Measurements from ENCODE around the gene NPBWR2. TPM values are rescaled to one million over a fixed set of nuclear protein-coding genes. Genes with fewer than 3 reads are reported as not detected.

The NPBWR2 gene
- total and polyA plus RNA-seq, 2 donors = 0.02 TPM; not detected in 1

DNA sequence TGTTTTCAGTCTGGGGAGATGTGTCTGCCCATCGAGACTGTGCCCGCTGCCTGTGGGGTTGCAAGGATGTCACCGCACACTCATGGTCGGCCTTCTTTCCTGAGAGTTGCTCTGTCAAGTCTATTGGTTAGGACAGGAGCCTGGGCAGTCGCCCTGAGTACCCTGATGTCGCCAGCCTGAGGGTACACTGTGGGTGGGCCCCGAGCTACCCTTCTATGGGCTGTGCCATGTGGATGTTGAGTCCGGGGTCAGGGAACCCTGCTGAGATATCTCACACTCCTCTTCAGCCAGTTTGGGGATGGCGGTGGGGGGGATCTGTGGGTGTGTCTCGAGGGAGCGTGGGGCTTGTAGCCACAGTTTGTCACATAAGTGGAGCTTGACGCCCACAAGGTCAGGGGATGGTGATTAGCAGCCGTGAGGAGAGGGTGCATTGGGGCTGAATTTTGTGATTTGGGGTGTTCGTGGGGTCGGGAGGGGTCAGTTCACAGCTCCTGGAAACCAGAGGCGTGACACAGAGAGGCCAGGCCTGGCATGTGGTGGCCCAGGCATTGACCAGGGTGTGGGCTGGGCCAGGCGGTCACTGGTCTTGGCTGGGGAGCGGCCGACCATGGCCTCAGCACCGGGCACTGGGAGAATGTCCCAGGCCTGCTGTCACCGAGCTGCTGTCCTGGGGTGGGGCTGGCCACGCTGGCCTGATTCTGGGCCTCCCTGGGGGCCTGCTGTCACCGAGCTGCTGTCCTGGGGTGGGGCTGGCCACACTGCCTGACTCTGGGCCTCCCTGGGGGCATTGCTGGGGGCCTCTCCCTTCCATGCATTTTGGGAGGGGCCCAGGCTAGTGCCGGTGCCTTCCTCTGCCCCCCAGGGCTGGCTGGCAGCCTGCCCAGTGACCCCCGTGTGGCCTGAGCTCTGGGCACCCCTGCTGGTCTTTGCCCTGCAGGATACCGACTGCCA lies 1.6 kb upstream of the NPBWR2 start:
- peaks cover 0 to 15% of the 10 kb centered on the region in 2 donors for H3K27me3 ChIP-seq (ENCODE audit: control insufficient read depth in 2 of 2, insufficient read depth in 1 of 2, low read length in 1 of 2)
- H3K9me3 ChIP-seq (ENCODE audit: control insufficient read depth in 2 of 2, insufficient read depth in 1 of 2, low read length in 1 of 2) = no peaks in the 10 kb centered on the region
- peaks cover 0 to 11% of the 10 kb centered on the region in 2 donors for H3K4me1 ChIP-seq (ENCODE audit: control insufficient read depth in 2 of 2, insufficient read depth in 2 of 2, low read length in 2 of 2)
- 93% methylated on average over 26 of the region's 26 CpGs for WGBS
- H3K27ac ChIP-seq (ENCODE audit: low read depth in 1 of 2, low read length in 1 of 2) = no peak overlapping the region
- no peak overlapping the region for H3K4me3 ChIP-seq (ENCODE audit: low read length in 2 of 2)
- no peaks in the 10 kb centered on the region for H3K36me3 ChIP-seq (ENCODE audit: control insufficient read depth in 2 of 2, insufficient read depth in 2 of 2, low read length in 1 of 2)
- no peak for DNase-seq (ENCODE audit: low read depth in 6 of 9, low spot score in 9 of 9)

DNA sequence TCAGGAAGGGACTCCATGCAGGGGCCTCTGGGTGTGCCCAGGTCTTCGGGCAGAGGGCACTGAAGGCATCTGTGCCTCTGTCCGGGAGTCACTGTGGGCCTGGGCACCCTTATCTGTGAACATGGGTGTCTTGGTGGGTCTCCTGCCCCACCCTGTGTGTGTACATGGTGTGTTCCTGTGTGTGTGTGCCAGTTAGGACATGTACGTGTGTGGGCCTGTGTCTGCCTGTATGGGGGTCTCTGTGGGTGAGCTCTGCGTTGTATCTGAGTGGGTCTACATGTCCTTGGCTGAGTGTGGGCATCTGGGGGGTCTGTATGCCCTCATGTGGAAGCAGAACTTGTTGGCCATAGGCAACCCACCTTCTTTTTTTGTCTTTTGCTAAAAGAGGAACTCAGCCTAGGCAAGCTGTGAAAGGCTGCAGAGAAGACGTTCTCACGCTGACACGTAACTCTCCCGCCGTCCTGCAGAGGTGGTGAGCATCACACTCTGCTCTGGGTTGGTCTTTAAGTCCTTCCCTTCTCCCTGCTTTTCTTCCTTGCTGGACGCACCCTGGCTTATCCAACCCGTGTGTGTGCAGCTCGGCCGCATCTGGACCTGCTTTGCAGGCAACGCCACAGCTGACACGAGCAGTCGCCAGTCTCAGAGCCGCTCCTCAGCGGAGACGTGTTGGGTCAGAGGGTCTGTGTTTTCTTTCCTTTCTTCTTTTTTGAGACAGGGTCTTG lies 532 bp upstream of the NPBWR2 start:
- 46% methylated on average over 19 of the region's 19 CpGs for WGBS
- Histone ChIP-seq H3K4me3 (ENCODE audit: low read length in 2 of 2) (no peak overlapping the region), H3K4me1 (ENCODE audit: control insufficient read depth in 2 of 2, insufficient read depth in 2 of 2, low read length in 2 of 2) (peaks cover 0 to 11% of the 10 kb centered on the region in 2 donors), H3K9me3 (ENCODE audit: control insufficient read depth in 2 of 2, insufficient read depth in 1 of 2, low read length in 1 of 2) (no peaks in the 10 kb centered on the region), H3K36me3 (ENCODE audit: control insufficient read depth in 2 of 2, insufficient read depth in 2 of 2, low read length in 1 of 2) (no peaks in the 10 kb centered on the region), H3K27ac (ENCODE audit: low read depth in 1 of 2, low read length in 1 of 2) (no peak overlapping the region), H3K27me3 (ENCODE audit: control insufficient read depth in 2 of 2, insufficient read depth in 1 of 2, low read length in 1 of 2) (peaks cover 7 to 26% of the 10 kb centered on the region in 2 donors)
- no peak for DNase-seq (ENCODE audit: low read depth in 6 of 9, low spot score in 9 of 9)

DNA sequence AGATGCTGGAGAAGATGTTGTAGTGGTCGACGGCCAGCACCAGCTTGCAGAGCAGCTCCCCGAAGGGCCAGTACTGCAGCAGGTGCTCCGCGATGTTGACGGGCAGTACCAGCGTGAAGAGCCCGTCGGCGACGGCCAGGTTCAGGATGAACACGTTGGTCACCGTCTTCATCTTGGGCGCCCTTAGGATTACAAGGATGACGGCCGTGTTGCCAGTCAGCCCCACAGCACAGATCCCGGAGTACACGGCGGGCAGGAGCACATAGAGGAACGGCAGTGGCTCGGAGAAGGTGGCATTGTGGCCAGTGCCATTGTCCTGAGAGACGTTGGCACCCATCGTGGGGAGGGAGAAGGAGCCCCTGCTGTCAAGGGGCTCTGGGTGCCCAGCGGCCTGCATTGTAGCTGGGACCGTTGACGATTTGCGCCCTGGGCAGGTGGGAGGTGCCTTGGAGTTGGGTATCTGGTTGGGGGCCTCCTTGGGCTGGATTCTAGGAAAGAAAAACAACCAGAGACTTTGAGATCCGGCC lies 867 bp downstream of the NPBWR2 start:
- no peak overlapping the region for H3K27ac ChIP-seq (ENCODE audit: low read depth in 1 of 2, low read length in 1 of 2)
- WGBS = 97% methylated on average over 28 of the region's 28 CpGs
- H3K4me3 ChIP-seq (ENCODE audit: low read length in 2 of 2) = no peak overlapping the region
- H3K9me3 ChIP-seq (ENCODE audit: control insufficient read depth in 2 of 2, insufficient read depth in 1 of 2, low read length in 1 of 2) = no peaks in the 10 kb centered on the region
- peaks cover 0 to 22% of the 10 kb centered on the region in 2 donors for H3K4me1 ChIP-seq (ENCODE audit: control insufficient read depth in 2 of 2, insufficient read depth in 2 of 2, low read length in 2 of 2)
- DNase-seq (ENCODE audit: low read depth in 6 of 9, low spot score in 9 of 9) = no peak
- peaks cover 18 to 40% of the 10 kb centered on the region in 2 donors for H3K27me3 ChIP-seq (ENCODE audit: control insufficient read depth in 2 of 2, insufficient read depth in 1 of 2, low read length in 1 of 2)
- H3K36me3 ChIP-seq (ENCODE audit: control insufficient read depth in 2 of 2, insufficient read depth in 2 of 2, low read length in 1 of 2) = no peaks in the 10 kb centered on the region

DNA sequence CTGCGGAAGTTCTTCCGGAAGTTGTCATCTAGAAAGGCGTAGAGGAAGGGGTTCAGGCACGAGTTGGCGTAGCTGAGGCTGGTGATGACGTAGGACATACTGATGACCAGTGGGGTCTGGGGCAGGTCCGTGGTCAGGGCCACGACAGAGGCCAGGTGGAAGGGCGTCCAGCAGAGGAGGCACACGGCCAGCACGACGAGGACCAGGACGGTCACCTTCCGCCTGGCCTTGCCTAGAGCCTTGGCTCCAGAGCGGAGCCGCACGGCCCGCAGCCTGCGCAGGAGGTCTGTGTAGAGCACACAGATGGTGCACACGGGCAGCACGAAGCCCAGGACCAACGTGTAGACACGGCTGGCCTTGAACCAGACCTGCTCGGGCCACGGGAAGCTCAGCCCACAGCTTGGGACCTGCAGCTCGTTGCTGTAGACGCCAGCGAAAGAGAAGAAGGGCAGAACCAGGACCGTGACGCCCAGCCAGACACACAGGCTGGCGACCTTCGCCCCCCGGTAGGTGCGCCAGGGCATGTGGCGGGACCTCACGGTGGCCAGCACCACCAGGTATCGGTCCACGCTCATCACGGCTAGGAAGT lies 1.4 kb downstream of the NPBWR2 start:
- Histone ChIP-seq H3K27me3 (ENCODE audit: control insufficient read depth in 2 of 2, insufficient read depth in 1 of 2, low read length in 1 of 2) (peaks cover 18 to 46% of the 10 kb centered on the region in 2 donors), H3K4me1 (ENCODE audit: control insufficient read depth in 2 of 2, insufficient read depth in 2 of 2, low read length in 2 of 2) (peaks cover 0 to 22% of the 10 kb centered on the region in 2 donors), H3K36me3 (ENCODE audit: control insufficient read depth in 2 of 2, insufficient read depth in 2 of 2, low read length in 1 of 2) (no peaks in the 10 kb centered on the region), H3K27ac (ENCODE audit: low read depth in 1 of 2, low read length in 1 of 2) (no peak overlapping the region), H3K9me3 (ENCODE audit: control insufficient read depth in 2 of 2, insufficient read depth in 1 of 2, low read length in 1 of 2) (no peaks in the 10 kb centered on the region), H3K4me3 (ENCODE audit: low read length in 2 of 2) (no peak overlapping the region)
- no peak for DNase-seq (ENCODE audit: low read depth in 6 of 9, low spot score in 9 of 9)
- WGBS = 98% methylated on average over 39 of the region's 39 CpGs

DNA sequence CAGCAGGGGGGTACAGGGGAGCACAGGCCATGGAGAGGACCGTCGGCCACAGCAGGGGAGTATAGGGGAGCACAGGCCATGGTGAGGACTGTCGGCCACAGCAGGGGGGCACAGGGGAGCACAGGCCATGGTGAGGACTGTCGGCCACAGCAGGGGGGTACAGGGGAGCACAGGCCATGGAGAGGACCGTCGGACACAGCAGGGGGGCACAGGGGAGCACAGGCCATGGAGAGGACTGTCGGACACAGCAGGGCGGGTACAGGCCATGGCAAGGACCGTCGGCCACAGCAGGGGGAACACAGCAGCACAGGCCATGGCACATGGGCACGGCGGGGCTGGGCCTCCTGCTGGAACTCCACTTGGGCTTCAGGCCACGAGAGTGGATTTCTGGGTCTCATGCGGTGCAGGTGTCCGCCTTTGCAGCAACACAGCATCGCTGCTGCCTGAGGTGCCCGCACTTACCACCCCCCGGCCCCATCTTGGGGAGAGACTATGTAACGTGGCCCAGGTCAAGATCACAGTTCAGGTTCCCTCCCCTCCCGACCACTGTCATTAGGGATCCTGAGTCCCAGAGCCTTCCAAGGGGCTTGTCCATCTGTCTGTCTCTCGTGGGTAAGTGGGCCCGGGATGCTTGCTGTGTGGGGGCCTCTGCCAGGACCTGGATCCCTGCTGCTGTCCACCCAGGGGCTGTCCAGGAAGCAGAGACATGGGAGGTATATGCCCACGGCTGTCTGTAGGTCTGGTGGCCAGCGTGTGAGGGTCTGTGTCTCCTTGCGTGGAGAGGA lies 2.5 kb downstream of the NPBWR2 start:
- DNase-seq (ENCODE audit: low read depth in 6 of 9, low spot score in 9 of 9) = no peak
- no peak overlapping the region for H3K27ac ChIP-seq (ENCODE audit: low read depth in 1 of 2, low read length in 1 of 2)
- H3K27me3 ChIP-seq (ENCODE audit: control insufficient read depth in 2 of 2, insufficient read depth in 1 of 2, low read length in 1 of 2) = peaks cover 22 to 54% of the 10 kb centered on the region in 2 donors
- no peaks in the 10 kb centered on the region for H3K9me3 ChIP-seq (ENCODE audit: control insufficient read depth in 2 of 2, insufficient read depth in 1 of 2, low read length in 1 of 2)
- peaks cover 0 to 27% of the 10 kb centered on the region in 2 donors for H3K4me1 ChIP-seq (ENCODE audit: control insufficient read depth in 2 of 2, insufficient read depth in 2 of 2, low read length in 2 of 2)
- no peaks in the 10 kb centered on the region for H3K36me3 ChIP-seq (ENCODE audit: control insufficient read depth in 2 of 2, insufficient read depth in 2 of 2, low read length in 1 of 2)
- no peak overlapping the region for H3K4me3 ChIP-seq (ENCODE audit: low read length in 2 of 2)
- 97% methylated on average over 25 of the region's 25 CpGs for WGBS

DNA sequence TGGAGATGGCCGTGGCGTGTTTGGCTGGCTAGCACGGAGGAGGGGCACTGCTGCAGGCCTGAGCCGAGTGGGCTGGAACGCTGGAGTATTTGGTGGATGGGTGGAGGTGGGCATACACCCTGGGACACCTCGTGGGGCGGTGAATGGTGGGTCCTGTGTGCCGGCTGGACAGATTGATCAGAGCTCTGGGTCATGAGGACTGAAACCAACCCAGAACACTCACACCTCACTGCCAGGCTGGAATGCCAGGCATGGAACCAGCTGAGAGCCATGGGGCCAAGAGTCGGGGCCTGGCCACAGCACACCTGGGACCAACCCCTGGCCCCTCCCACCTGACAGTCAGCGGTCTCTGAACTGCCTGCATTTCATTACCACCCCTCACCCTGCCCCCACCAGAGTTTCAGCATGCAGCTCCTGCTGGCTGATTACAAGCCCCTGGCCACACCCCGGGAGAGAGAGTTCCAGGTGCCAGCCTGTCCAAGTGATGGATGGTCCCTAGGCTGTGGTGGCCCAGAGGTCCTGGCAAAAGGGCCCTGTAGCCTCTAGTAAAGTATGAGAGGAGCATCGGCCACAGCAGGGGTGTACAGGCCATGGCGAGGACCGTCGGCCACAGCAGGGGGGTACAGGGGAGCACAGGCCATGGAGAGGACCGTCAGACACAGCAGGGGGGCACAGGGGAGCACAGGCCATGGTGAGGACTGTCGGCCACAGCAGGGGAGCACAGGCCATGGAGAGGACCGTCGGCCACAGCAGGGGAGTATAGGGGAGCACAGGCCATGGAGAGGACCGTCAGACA lies 3.3 kb downstream of the NPBWR2 start:
- H3K4me1 ChIP-seq (ENCODE audit: control insufficient read depth in 2 of 2, insufficient read depth in 2 of 2, low read length in 2 of 2) = peaks cover 0 to 27% of the 10 kb centered on the region in 2 donors
- H3K4me3 ChIP-seq (ENCODE audit: low read length in 2 of 2) = no peak overlapping the region
- WGBS = 90% methylated on average over 20 of the region's 20 CpGs
- H3K9me3 ChIP-seq (ENCODE audit: control insufficient read depth in 2 of 2, insufficient read depth in 1 of 2, low read length in 1 of 2) = no peaks in the 10 kb centered on the region
- H3K36me3 ChIP-seq (ENCODE audit: control insufficient read depth in 2 of 2, insufficient read depth in 2 of 2, low read length in 1 of 2) = no peaks in the 10 kb centered on the region
- DNase-seq (ENCODE audit: low read depth in 6 of 9, low spot score in 9 of 9) = no peak
- no peak overlapping the region for H3K27ac ChIP-seq (ENCODE audit: low read depth in 1 of 2, low read length in 1 of 2)
- H3K27me3 ChIP-seq (ENCODE audit: control insufficient read depth in 2 of 2, insufficient read depth in 1 of 2, low read length in 1 of 2) = peaks cover 22 to 56% of the 10 kb centered on the region in 2 donors

DNA sequence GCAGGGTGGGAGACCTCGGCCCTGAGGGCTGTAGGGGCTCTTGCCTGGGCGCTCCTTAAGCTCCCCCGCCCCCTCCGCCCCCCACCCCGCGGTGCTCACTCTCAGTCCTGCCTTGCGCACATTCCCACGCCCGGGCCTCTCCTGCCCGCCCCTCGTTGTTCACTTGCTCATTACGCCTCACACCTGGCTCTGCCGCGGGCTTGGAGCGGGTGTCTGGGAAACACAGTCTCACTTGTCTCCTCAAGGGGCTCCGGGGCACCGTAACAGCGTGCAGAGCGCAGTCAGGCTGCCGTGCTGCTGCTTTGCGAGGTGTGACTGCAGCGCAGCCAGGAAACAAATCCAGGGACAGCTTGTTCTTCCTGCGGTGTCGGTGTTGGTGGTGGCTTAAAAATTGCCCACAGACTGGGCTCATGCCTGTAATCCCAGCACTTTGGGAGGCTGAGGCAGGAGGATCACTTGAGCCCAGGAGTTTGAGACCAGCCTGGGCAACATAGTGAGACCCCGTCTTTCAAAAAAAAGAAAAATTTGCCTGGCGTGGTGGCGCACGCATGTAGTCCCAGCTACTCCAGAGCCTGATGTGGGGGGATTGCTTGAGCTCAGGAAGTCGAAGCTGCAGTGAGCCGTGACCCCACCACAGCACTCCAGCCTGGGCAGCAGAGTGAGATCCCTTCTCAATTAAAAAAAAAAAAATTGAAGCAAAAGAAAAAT lies 4.6 kb downstream of the NPBWR2 start:
- 21% methylated on average over 30 of the region's 30 CpGs for WGBS
- Histone ChIP-seq H3K9me3 (ENCODE audit: control insufficient read depth in 2 of 2, insufficient read depth in 1 of 2, low read length in 1 of 2) (no peaks in the 10 kb centered on the region), H3K4me1 (ENCODE audit: control insufficient read depth in 2 of 2, insufficient read depth in 2 of 2, low read length in 2 of 2) (peaks cover 0 to 25% of the 10 kb centered on the region in 2 donors), H3K27me3 (ENCODE audit: control insufficient read depth in 2 of 2, insufficient read depth in 1 of 2, low read length in 1 of 2) (peaks cover 22 to 56% of the 10 kb centered on the region in 2 donors), H3K36me3 (ENCODE audit: control insufficient read depth in 2 of 2, insufficient read depth in 2 of 2, low read length in 1 of 2) (no peaks in the 10 kb centered on the region), H3K27ac (ENCODE audit: low read depth in 1 of 2, low read length in 1 of 2) (no peak overlapping the region), H3K4me3 (ENCODE audit: low read length in 2 of 2) (peak overlapping the region in 1 of 2 donors; percentile 38)
- peak in 1 of 9 donors; percentile 72 for DNase-seq (ENCODE audit: low read depth in 6 of 9, low spot score in 9 of 9)
